Smooth muscle cell (in vitro differentiated cells): ENCODE results near the gene GDF7. TPM values are rescaled to one million over a fixed set of nuclear protein-coding genes. Genes with fewer than 3 reads are reported as not detected.

Source experiments
- DNase-seq: peaks from one replicate; lab custom pipeline; 2025; ENCODE audit not compliant: unreplicated experiment; lab: John Stamatoyannopoulos, UW
- H2AFZ ChIP-seq: fragments of 200-600 bp; sonication (generic); 2 replicates; pipeline ENCODE4 v1.6.0; 2016; ENCODE audit warnings: antibody characterized with exemption, low read depth, mild to moderate bottlenecking
- H3F3A ChIP-seq: fragments of 200-600 bp; sonication (generic); 2 replicates; pipeline ENCODE4 v1.6.0; 2017; ENCODE audit warnings: antibody characterized with exemption, low read depth
- H3K27ac ChIP-seq: fragments of 200-600 bp; sonication (generic); 2 replicates; pipeline ENCODE4 v1.5.1; 2016; ENCODE audit warnings: low read depth, mild to moderate bottlenecking
- H3K27me3 ChIP-seq: fragments of 200-600 bp; sonication (generic); 2 replicates; pipeline ENCODE4 v1.6.1; 2016; ENCODE audit warnings: low read depth, mild to moderate bottlenecking
- H3K36me3 ChIP-seq: fragments of 200-600 bp; sonication (generic); 2 replicates; pipeline ENCODE4 v1.5.1; 2016; ENCODE audit warnings: low read depth
- H3K4me1 ChIP-seq: fragments of 200-600 bp; sonication (generic); 2 replicates; pipeline ENCODE4 v1.5.1; 2016; ENCODE audit warnings: low read depth
- H3K4me2 ChIP-seq: fragments of 200-600 bp; sonication (generic); 2 replicates; pipeline ENCODE4 v1.6.0; 2016; ENCODE audit warnings: mild to moderate bottlenecking
- H3K4me3 ChIP-seq: fragments of 200-600 bp; sonication (generic); 2 replicates; pipeline ENCODE4 v1.5.1; 2016; ENCODE audit warnings: mild to moderate bottlenecking
- H3K79me2 ChIP-seq: fragments of 200-600 bp; sonication (generic); 2 replicates; pipeline ENCODE4 v1.6.0; 2016; ENCODE audit warnings: low read depth, mild to moderate bottlenecking
- H3K9ac ChIP-seq: fragments of 200-600 bp; sonication (generic); 2 replicates; pipeline ENCODE4 v1.6.0; 2016; ENCODE audit warnings: low read depth
- H3K9me3 ChIP-seq: fragments of 200-600 bp; sonication (generic); replicated peaks from 2 replicates; pipeline ENCODE4 v1.5.1; 2016; ENCODE audit warnings: low read depth
- H4K20me1 ChIP-seq: fragments of 200-600 bp; sonication (generic); 2 replicates; pipeline ENCODE4 v1.6.0; 2016; ENCODE audit warnings: low read depth
- CTCF ChIP-seq: fragments of 200-600 bp; sonication (generic); IDR thresholded peaks from 2 replicates; pipeline ENCODE4 v1.5.1; 2017; ENCODE audit warnings: borderline replicate concordance, mild to moderate bottlenecking, antibody characterized with exemption; ENCODE audit not compliant: insufficient read depth, poor library complexity, severe bottlenecking
- WGBS: methylation state at CpG from one replicate; pipeline ENCODE4 v1.1.7; 2016; ENCODE audit warnings: low lambda C conversion rate; 5-methylcytosine and 5-hydroxymethylcytosine counted together
- polyA plus RNA-seq: library from polyadenylated mRNA; unstranded; fragments of >200 nt; fragmentation: Nextera tagmentation; extraction: Ambion mirVana; gene quantifications from 2 replicates; pipeline ENCODE4 v1.2.1, GENCODE V29; 2016
- total RNA-seq: library from RNA; depleted of rRNA; stranded (reverse); fragments of >200 nt; gene quantifications from 2 replicates; pipeline ENCODE4 v1.2.3, GENCODE V29; 2014

Gene GDF7
- total and polyA plus RNA-seq, 2 experiments from 2014 or later: under 0.01 TPM; not detected in 1

GRCh38 chr2:20671736-20672080 lies 4.8 kb downstream of the GDF7 start:
- Histone ChIP-seq H2AFZ (no peak overlapping the region), H4K20me1 (no peaks in the 10 kb centered on the region)
- 16% methylated on average over 13 of the region's 13 CpGs for WGBS

GRCh38 chr2:20672201-20672951 lies 5.4 kb downstream of the GDF7 start:
- TF ChIP-seq CTCF: no peak
- Histone ChIP-seq H4K20me1 (no peaks in the 10 kb centered on the region), H2AFZ (no peak overlapping the region), H3K79me2 (no peaks in the 10 kb centered on the region), H3K9ac (no peak overlapping the region), H3K27me3 (peaks cover 69% of the 10 kb centered on the region), H3K36me3 (no peaks in the 10 kb centered on the region), H3K9me3 (no peaks in the 10 kb centered on the region), H3K4me3 (no peak overlapping the region), H3K4me2 (no peak overlapping the region), H3F3A (no peaks in the 10 kb centered on the region), H3K4me1 (peaks cover 15% of the 10 kb centered on the region), H3K27ac (no peak overlapping the region)
- WGBS: 22% methylated on average over 17 of the region's 18 CpGs
- DNase-seq: no peak

More at GRCh38 chr2:20671736-20672080, 4.8 kb downstream of the GDF7 start:
- Histone ChIP-seq H3K27me3 (peaks cover 73% of the 10 kb centered on the region), H3K9ac (no peak overlapping the region), H3K4me3 (no peak overlapping the region), H3K4me1 (peaks cover 17% of the 10 kb centered on the region), H3K79me2 (no peaks in the 10 kb centered on the region), H3K4me2 (no peak overlapping the region), H3K9me3 (no peaks in the 10 kb centered on the region), H3K27ac (no peak overlapping the region), H3K36me3 (no peaks in the 10 kb centered on the region), H3F3A (no peaks in the 10 kb centered on the region)
- no peak for TF ChIP-seq CTCF
- no peak for DNase-seq

- Histone ChIP-seq H3K27me3 (peaks cover 54% of the 10 kb centered on the region), H3K9ac (no peak overlapping the region), H3K9me3 (no peaks in the 10 kb centered on the region), H3K27ac (no peak overlapping the region), H3K4me3 (no peak overlapping the region), H3K4me1 (peaks cover 12% of the 10 kb centered on the region), H3K36me3 (no peaks in the 10 kb centered on the region), H3K79me2 (no peaks in the 10 kb centered on the region), H3K4me2 (no peak overlapping the region), H4K20me1 (no peaks in the 10 kb centered on the region), H2AFZ (no peak overlapping the region), H3F3A (no peaks in the 10 kb centered on the region)
- 69% methylated on average over 5 of the region's 5 CpGs for WGBS
- no peak for TF ChIP-seq CTCF
- DNase-seq: no peak
Observed at GRCh38 chr2:20673686-20674308, 6.9 kb downstream of the GDF7 start.
